Neural cell (in vitro differentiated cells): ENCODE results near the gene RGL1. TPM values are rescaled to one million over a fixed set of nuclear protein-coding genes. Genes with fewer than 3 reads are reported as not detected.

Experiments
- H2AFZ ChIP-seq: fragments of 200-600, 300-800 bp; sonication (generic), shearing (Covaris generic); 2 replicates; pipeline ENCODE4 v1.6.0; 2014; ENCODE audit warnings: low read depth, mild to moderate bottlenecking, antibody characterized with exemption, low read length, moderate library complexity
- H3F3A ChIP-seq: fragments of 200-600 bp; shearing (Covaris generic); 2 replicates; pipeline ENCODE4 v1.6.1; 2016; ENCODE audit warnings: mild to moderate bottlenecking, moderate library complexity, mixed read lengths, antibody characterized with exemption, low read length; ENCODE audit not compliant: insufficient read depth, poor library complexity, severe bottlenecking
- H3K27ac ChIP-seq: fragments of 200-600, 300-800 bp; sonication (generic), shearing (Covaris generic); 2 replicates; pipeline ENCODE4 v1.5.1; 2014; ENCODE audit warnings: mild to moderate bottlenecking, low read length, moderate library complexity
- H3K27me3 ChIP-seq: fragments of 300-800, 200-600 bp; sonication (generic), shearing (Covaris generic); 2 replicates; pipeline ENCODE4 v1.6.0; 2014; ENCODE audit warnings: mild to moderate bottlenecking, low read depth, low read length, moderate library complexity; ENCODE audit not compliant: insufficient read depth
- H3K36me3 ChIP-seq: fragments of 300-800, 200-600 bp; sonication (generic), shearing (Covaris generic); 2 replicates; pipeline ENCODE4 v1.5.1; 2014; ENCODE audit warnings: mild to moderate bottlenecking, antibody characterized with exemption, low read length, moderate library complexity; ENCODE audit not compliant: insufficient read depth
- H3K4me2 ChIP-seq: fragments of 300-800, 200-600 bp; sonication (generic), shearing (Covaris generic); 2 replicates; pipeline ENCODE4 v1.6.0; 2014; ENCODE audit warnings: mild to moderate bottlenecking, low read length
- H3K4me3 ChIP-seq: fragments of 300-800, 200-600 bp; sonication (generic), shearing (Covaris generic); 2 replicates; pipeline ENCODE4 v1.5.1; 2014; ENCODE audit warnings: mild to moderate bottlenecking, low read length, moderate library complexity
- H3K79me2 ChIP-seq: fragments of 200-600 bp; shearing (Covaris generic); replicated peaks from 2 replicates; pipeline ENCODE4 v1.6.0; 2014; ENCODE audit warnings: mild to moderate bottlenecking, low read length, moderate library complexity; ENCODE audit not compliant: insufficient read depth
- H3K9ac ChIP-seq: fragments of 300-800, 200-600 bp; sonication (generic), shearing (Covaris generic); 2 replicates; pipeline ENCODE4 v1.6.1; 2016; ENCODE audit warnings: mild to moderate bottlenecking, low read length, mixed read lengths
- H3K9me2 ChIP-seq: fragments of 200-600 bp; shearing (Covaris generic); 2 replicates; pipeline ENCODE4 v1.6.1; 2016; ENCODE audit warnings: mild to moderate bottlenecking, low read length, mixed read lengths; ENCODE audit not compliant: insufficient read depth
- H3K9me3 ChIP-seq: fragments of 200-600, 300-800 bp; sonication (generic), shearing (Covaris generic); 2 replicates; pipeline ENCODE4 v1.6.1; 2016; ENCODE audit warnings: mild to moderate bottlenecking, mixed run types, low read length, moderate library complexity, mixed read lengths
- H4K20me1 ChIP-seq: fragments of 200-600 bp; shearing (Covaris generic); 2 replicates; pipeline ENCODE4 v1.6.1; 2016; ENCODE audit warnings: mild to moderate bottlenecking, mixed run types; ENCODE audit not compliant: insufficient read depth
- EP300 ChIP-seq: fragments of 450-650 bp; conservative IDR thresholded peaks from 2 replicates; pipeline ENCODE4 v1.6.1; 2014; ENCODE audit warnings: antibody characterized with exemption, mild to moderate bottlenecking, moderate library complexity; ENCODE audit not compliant: poor library complexity, severe bottlenecking
- EZH2 ChIP-seq: fragments of 200-600, 300-800 bp; shearing (Covaris generic), sonication (generic); IDR thresholded peaks from 2 replicates; pipeline ENCODE4 v1.6.1; 2014; ENCODE audit warnings: antibody characterized with exemption, low read length, borderline replicate concordance, mild to moderate bottlenecking; ENCODE audit not compliant: insufficient read depth, poor library complexity, severe bottlenecking
- MXI1 ChIP-seq: fragments of 450-650 bp; conservative IDR thresholded peaks from 2 replicates; pipeline ENCODE4 v1.6.1; 2014; ENCODE audit warnings: antibody characterized with exemption, mild to moderate bottlenecking; ENCODE audit not compliant: poor library complexity, severe bottlenecking
- POLR2AphosphoS5 ChIP-seq: IDR thresholded peaks from 2 replicates; pipeline ENCODE4 v1.6.1; 2012
- RAD21 ChIP-seq: fragments of 450-650 bp; conservative IDR thresholded peaks from 2 replicates; pipeline ENCODE4 v1.6.1; 2014; ENCODE audit warnings: antibody characterized with exemption, mild to moderate bottlenecking, moderate library complexity
- SMC3 ChIP-seq: fragments of 450-650 bp; conservative IDR thresholded peaks from 2 replicates; pipeline ENCODE4 v1.6.1; 2014; ENCODE audit warnings: antibody characterized with exemption, mild to moderate bottlenecking, moderate library complexity; ENCODE audit not compliant: poor library complexity
- TAF1 ChIP-seq: IDR thresholded peaks from 2 replicates; pipeline ENCODE4 v1.6.1; 2012; ENCODE audit warnings: low read depth
- polyA plus RNA-seq: library from polyadenylated mRNA; depleted of rRNA; stranded (reverse); fragments of >200 nt; gene quantifications from 2 replicates; pipeline ENCODE4 v1.2.3, GENCODE V29; 2014
- TF ChIP-seq, protein P1 (sequence below): fragments of 450-650 bp; IDR thresholded peaks from 2 replicates; pipeline ENCODE4 v1.5.1; 2014; ENCODE audit warnings: antibody characterized with exemption, mild to moderate bottlenecking, moderate library complexity; ENCODE audit not compliant: poor library complexity, severe bottlenecking
- TF ChIP-seq, protein P2 (sequence below): IDR thresholded peaks from 2 replicates; pipeline ENCODE4 v1.6.1; 2012; ENCODE audit warnings: borderline replicate concordance

RGL1 gene
- polyA plus RNA-seq, 1 donor from 2014 or later: 14.7 TPM

DNA sequence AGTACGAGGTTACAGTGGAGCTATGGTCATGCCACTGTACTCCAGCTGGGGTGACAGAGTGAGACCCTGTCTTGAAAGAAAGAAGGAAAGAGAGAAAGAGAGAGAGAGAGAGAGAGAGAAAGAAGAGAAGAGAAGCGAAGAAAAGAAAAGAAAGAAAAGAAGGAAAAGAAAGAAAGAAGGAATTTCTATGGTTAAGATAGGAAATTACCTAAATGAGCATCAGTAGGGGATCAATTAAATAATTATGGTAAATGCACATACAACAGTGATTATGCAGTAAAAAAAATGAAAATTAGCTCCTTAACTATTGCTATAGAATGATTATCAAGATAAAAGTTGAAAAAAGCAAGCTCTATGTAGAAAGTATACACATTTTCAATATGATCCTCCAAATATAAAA, 172.8 kb downstream of the RGL1 start:
- Histone ChIP-seq H3K27ac (no peak overlapping the region), H3K27me3 (no peaks in the 10 kb centered on the region), H3K9me2 (no peaks in the 10 kb centered on the region)

More for the DNA sequence above, 172.8 kb downstream of the RGL1 start:
- H3F3A ChIP-seq: no peaks in the 10 kb centered on the region
- H3K9me3 ChIP-seq: no peaks in the 10 kb centered on the region
- no peak overlapping the region for H3K4me3 ChIP-seq
- H4K20me1 ChIP-seq: no peaks in the 10 kb centered on the region
- H3K79me2 ChIP-seq: no peaks in the 10 kb centered on the region
- H3K9ac ChIP-seq: no peak overlapping the region
- H3K36me3 ChIP-seq: no peaks in the 10 kb centered on the region
- TF ChIP-seq RAD21: no peak
- no peak for TF ChIP-seq MXI1
- no peak for TF ChIP-seq EP300
- no peak for TF ChIP-seq POLR2AphosphoS5
- TF ChIP-seq EZH2: no peak
- TF ChIP-seq, protein P1, sequence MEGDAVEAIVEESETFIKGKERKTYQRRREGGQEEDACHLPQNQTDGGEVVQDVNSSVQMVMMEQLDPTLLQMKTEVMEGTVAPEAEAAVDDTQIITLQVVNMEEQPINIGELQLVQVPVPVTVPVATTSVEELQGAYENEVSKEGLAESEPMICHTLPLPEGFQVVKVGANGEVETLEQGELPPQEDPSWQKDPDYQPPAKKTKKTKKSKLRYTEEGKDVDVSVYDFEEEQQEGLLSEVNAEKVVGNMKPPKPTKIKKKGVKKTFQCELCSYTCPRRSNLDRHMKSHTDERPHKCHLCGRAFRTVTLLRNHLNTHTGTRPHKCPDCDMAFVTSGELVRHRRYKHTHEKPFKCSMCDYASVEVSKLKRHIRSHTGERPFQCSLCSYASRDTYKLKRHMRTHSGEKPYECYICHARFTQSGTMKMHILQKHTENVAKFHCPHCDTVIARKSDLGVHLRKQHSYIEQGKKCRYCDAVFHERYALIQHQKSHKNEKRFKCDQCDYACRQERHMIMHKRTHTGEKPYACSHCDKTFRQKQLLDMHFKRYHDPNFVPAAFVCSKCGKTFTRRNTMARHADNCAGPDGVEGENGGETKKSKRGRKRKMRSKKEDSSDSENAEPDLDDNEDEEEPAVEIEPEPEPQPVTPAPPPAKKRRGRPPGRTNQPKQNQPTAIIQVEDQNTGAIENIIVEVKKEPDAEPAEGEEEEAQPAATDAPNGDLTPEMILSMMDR: no peak
- TF ChIP-seq, protein P2, sequence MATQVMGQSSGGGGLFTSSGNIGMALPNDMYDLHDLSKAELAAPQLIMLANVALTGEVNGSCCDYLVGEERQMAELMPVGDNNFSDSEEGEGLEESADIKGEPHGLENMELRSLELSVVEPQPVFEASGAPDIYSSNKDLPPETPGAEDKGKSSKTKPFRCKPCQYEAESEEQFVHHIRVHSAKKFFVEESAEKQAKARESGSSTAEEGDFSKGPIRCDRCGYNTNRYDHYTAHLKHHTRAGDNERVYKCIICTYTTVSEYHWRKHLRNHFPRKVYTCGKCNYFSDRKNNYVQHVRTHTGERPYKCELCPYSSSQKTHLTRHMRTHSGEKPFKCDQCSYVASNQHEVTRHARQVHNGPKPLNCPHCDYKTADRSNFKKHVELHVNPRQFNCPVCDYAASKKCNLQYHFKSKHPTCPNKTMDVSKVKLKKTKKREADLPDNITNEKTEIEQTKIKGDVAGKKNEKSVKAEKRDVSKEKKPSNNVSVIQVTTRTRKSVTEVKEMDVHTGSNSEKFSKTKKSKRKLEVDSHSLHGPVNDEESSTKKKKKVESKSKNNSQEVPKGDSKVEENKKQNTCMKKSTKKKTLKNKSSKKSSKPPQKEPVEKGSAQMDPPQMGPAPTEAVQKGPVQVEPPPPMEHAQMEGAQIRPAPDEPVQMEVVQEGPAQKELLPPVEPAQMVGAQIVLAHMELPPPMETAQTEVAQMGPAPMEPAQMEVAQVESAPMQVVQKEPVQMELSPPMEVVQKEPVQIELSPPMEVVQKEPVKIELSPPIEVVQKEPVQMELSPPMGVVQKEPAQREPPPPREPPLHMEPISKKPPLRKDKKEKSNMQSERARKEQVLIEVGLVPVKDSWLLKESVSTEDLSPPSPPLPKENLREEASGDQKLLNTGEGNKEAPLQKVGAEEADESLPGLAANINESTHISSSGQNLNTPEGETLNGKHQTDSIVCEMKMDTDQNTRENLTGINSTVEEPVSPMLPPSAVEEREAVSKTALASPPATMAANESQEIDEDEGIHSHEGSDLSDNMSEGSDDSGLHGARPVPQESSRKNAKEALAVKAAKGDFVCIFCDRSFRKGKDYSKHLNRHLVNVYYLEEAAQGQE: no peak
- no peak for TF ChIP-seq TAF1
- TF ChIP-seq SMC3: no peak
- H3K4me2 ChIP-seq: no peak overlapping the region
- H2AFZ ChIP-seq: no peak overlapping the region

Other genes starting within 250 kb of the RGL1 start
- not detected in 2 replicates for gene NCF2, start 214.7 kb upstream of the RGL1 start, polyA plus RNA-seq
- gene ARPC5, start 169.3 kb upstream of the RGL1 start, polyA plus RNA-seq: 179 and 197 TPM in 2 replicates
- not detected in 2 replicates for gene APOBEC4, start 151.8 kb upstream of the RGL1 start, polyA plus RNA-seq
- 6.3 and 8.1 TPM in 2 replicates for gene COLGALT2, start 232.6 kb downstream of the RGL1 start, polyA plus RNA-seq
- gene TSEN15, start 246.6 kb downstream of the RGL1 start, polyA plus RNA-seq: 53.9 and 56.9 TPM in 2 replicates